ENCODE data around the gene CNN2.

Gene CNN2

GRCh38 chr19:1049106-1049505, 22.7 kb downstream of the CNN2 start:
- DNase-seq (ENCODE audit: low spot score) = no peak

DNA sequence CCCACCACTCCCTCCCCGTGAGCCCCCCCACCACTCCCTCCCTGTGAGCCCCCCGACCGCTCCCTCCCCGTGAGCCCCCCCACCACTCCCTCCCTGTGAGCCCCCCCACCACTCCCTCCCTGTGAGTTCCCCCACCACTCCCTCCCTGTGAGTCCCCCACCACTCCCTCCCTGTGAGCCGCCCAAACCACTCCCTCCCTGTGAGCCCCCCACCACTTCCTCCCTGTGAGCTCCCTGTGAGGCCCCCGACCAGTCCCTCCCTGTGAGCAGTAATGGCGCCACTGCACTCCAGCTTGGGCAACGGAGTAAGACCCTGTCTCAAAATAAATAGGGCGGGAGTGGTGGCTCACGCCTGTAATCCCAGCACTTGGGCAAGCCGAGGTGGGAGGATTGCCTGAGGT, 23.4 kb downstream of the CNN2 start:
- DNase-seq (ENCODE audit: low spot score) = no peak

DNA sequence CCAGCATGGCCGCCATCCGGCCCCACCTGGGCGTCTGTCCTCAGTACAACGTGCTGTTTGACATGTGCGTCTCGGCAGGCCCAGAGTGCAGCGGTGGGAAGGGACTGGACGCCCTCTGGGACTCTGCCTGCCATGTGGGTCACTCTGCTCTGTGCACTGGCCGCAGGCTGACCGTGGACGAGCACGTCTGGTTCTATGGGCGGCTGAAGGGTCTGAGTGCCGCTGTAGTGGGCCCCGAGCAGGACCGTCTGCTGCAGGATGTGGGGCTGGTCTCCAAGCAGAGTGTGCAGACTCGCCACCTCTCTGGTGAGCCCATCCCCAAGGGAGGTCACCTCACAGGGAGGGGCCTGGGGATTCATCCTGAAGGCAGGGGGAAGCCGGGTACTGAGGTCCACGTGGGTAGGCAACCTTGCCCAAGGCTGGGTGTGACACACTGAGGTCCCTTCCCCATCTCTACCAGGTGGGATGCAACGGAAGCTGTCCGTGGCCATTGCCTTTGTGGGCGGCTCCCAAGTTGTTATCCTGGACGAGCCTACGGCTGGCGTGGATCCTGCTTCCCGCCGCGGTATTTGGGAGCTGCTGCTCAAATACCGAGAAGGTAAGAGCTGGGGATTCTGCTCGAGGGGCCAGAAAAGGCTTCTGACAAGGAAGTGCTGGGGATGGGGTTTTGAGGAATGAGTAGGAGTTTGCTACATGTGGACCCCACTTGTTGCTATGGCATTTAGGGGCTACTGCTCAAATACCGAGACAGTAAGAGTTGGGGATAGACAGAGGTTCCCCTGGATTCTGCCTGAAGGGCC, 24.8 kb downstream of the CNN2 start:
- DNase-seq (ENCODE audit: low spot score) = no peak

DNA sequence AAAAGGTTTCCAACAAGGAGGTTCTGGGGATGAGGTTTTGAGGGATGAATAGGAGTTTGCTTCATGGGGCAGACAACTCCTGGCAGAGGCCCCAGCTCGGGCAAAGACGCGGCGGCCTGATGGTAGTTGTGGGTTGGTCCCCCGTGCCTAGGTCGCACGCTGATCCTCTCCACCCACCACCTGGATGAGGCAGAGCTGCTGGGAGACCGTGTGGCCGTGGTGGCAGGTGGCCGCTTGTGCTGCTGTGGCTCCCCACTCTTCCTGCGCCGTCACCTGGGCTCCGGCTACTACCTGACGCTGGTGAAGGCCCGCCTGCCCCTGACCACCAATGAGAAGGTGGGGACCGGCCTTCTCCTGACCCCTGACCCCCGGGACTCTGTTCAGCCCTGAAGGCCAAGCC, 25.4 kb downstream of the CNN2 start:
- DNase-seq (ENCODE audit: low spot score) = no peak

- DNase-seq (ENCODE audit: low spot score) = no peak
These were observed 26.1 kb downstream of the CNN2 start for GRCh38 chr19:1052349-1052975.

DNA sequence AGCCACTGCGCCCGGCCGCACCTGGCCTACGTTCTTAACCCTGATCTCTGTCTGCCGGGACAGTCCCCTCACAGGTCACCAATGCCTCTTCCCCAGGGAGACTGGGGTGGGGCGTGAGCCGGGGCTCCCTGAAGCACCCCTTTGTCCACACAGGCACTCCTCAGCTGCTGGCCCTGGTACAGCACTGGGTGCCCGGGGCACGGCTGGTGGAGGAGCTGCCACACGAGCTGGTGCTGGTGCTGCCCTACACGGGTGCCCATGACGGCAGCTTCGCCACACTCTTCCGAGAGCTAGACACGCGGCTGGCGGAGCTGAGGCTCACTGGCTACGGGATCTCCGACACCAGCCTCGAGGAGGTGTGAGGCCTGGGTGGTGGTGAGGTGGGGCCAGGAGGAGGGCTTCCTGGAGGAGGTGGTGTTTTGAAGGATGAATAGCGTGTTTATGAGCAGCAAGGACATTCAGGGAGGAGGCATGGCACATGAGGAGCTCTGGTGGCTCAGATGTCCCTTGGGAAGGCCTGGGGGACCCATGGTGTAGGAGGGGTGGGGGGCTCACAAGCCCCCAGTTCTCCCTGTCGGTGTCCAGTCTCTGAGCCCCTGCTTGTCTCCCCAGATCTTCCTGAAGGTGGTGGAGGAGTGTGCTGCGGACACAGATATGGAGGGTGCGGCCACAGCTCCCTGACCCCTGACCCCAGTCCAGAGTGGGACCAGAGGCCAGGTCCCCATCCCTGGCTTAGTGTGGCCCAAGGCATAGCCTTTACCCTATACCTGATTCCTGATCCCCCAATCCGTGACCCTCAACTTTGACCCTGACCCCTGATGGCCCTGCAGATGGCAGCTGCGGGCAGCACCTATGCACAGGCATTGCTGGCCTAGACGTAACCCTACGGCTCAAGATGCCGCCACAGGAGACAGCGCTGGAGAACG, 27.0 kb downstream of the CNN2 start:
- DNase-seq (ENCODE audit: low spot score) = no peak

- DNase-seq (ENCODE audit: low spot score) = no peak
These were observed 28.0 kb downstream of the CNN2 start for GRCh38 chr19:1054102-1055027.

- no peak for DNase-seq (ENCODE audit: low spot score)
These were observed 28.6 kb downstream of the CNN2 start for GRCh38 chr19:1055028-1055425.

GRCh38 chr19:1055886-1056620, 29.6 kb downstream of the CNN2 start:
- no peak for DNase-seq (ENCODE audit: low spot score)

DNA sequence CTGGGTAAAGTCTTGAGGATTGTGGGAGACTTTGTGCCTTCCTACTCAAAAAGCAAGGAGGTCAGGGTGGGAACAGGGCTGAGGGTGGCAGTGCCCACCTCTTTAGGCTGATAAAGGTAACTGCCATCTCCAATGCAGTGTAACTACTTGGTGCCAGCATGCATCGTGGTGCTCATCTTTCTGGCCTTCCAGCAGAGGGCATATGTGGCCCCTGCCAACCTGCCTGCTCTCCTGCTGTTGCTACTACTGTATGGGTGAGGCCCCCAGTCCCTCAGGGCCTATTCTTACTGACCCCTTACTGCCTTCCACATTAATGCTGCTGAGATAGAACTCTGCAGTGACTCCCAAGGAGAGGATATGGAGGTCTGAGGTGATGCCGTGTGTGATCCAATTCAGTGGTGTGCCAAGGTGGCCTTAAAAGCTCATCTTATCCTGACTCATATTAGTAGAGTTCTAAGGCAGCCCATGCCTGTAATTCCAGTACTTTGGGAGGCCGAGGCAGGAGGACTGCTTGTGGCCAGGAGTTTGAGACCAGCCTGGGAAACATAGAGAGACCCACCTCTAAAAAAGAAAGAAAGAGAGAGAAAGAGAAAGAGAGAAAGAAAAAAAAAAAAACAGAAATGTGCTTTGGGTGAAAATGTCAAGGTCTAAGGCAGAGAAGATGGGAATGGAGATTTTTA, 30.9 kb downstream of the CNN2 start:
- DNase-seq (ENCODE audit: low spot score) = no peak

- DNase-seq (ENCODE audit: low spot score) = no peak
These were observed 31.7 kb downstream of the CNN2 start for GRCh38 chr19:1058112-1058511.

DNA sequence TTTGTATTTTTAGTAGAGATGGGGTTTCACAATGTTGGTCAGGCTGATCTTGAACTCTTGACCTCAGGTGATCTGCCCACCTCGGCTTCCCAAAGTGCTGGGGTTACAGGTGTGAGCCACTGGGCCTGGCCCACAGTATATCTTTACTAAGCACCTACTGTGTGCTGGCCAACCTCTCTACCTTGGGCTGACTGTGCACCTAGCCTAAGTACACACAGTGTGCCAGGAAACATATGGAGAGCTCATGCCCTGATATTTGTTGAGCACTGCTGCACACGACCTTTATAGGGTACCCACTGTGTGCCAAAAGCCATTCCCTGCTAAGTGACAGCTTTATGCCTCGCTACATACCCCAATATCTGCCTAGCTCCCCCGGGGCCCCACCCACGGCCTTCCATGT, 34.3 kb downstream of the CNN2 start:
- DNase-seq (ENCODE audit: low spot score) = no peak

DNA sequence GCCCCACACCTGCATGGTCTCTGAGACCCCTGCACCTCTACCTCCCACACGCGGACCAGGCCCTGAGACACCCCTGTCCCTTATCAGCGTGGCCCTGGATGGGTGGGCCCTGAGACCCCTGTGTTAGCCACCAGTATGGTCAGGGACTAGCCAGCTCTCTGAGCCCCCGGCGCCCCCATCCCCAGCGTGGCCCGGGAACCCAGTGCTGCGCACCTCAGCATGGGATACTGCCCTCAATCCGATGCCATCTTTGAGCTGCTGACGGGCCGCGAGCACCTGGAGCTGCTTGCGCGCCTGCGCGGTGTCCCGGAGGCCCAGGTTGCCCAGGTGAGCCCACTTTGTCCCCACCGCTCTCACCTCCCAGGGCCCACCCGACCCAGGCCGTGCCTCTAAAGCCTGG, 35.6 kb downstream of the CNN2 start:
- no peak for DNase-seq (ENCODE audit: low spot score)

GRCh38 chr19:1062387-1063029, 36.1 kb downstream of the CNN2 start:
- no peak for DNase-seq (ENCODE audit: low spot score)

GRCh38 chr19:1063030-1063908, 36.9 kb downstream of the CNN2 start:
- DNase-seq (ENCODE audit: low spot score) = no peak

DNA sequence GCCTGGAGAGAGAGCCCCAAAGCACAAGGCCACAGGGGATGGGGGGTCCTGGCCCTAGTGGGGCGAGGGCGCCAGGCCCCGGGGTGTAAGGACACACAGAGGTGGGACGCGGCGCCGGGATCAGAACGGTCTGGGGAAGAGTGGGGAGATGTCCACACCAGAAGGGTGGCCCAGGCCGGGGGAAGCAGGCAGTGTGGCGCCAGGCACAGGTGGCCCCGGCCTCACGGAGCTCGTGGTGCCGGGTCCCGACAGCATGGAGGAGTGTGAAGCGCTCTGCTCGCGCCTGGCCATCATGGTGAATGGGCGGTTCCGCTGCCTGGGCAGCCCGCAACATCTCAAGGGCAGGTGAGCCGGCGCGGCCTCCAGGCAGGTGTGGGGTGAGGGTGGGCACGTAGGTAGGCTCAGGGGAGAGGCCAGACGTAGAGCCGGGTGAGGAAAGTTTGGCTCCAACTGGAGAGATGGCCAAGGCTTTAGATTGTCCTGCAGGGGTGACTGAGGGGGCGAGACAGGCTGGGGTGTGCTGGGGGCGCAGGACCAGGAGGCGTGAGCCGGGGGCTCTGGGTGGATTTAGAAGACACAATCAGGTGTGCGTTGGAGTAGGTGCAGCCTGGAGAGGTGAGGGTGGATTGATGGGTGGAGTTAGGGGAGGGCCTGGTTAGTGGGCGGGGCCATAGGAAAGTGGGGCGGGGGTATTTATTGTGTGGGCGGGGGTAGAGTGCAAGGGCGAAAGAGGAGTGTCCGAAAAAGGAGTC, 37.7 kb downstream of the CNN2 start:
- no peak for DNase-seq (ENCODE audit: low spot score)

DNA sequence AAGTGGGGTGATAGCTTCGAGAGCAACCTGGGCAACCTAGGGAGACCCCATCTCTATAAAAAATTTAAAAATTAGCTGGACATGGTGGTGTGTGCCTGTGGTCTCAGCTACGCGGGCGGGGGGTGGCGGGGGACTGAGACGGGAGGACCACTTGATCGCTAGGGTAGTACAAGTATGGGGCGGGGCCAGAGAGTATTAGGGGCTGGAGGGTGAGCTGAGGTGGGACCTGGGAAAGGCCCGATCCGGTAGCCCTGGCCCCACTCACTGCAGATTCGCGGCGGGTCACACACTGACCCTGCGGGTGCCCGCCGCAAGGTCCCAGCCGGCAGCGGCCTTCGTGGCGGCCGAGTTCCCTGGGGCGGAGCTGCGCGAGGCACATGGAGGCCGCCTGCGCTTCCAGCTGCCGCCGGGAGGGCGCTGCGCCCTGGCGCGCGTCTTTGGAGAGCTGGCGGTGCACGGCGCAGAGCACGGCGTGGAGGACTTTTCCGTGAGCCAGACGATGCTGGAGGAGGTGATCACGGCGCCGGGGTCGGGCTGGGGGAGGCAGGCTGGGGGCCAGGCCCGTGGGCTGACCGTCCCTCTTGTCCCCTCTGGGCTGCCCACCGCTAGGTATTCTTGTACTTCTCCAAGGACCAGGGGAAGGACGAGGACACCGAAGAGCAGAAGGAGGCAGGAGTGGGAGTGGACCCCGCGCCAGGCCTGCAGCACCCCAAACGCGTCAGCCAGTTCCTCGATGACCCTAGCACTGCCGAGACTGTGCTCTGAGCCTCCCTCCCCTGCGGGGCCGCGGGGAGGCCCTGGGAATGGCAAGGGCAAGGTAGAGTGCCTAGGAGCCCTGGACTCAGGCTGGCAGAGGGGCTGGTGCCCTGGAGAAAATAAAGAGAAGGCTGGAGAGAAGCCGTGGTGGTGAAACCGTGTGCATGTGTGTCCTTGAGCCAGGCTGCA, 38.5 kb downstream of the CNN2 start:
- DNase-seq (ENCODE audit: low spot score) = no peak
